GM19455 (cell line): ENCODE results near the gene UBN1.
"Not testable (repeated sequence)": the region's sequence is repeated elsewhere in the genome, so short reads cannot be mapped to it uniquely, and the experiment has no call there.

ENCODE experiments used
- ATAC-seq: cut with Tn5 transposase; IDR thresholded peaks from one replicate; pipeline ENCODE4 v1.9.1; 2021; ENCODE audit not compliant: unreplicated experiment

The UBN1 gene

DNA sequence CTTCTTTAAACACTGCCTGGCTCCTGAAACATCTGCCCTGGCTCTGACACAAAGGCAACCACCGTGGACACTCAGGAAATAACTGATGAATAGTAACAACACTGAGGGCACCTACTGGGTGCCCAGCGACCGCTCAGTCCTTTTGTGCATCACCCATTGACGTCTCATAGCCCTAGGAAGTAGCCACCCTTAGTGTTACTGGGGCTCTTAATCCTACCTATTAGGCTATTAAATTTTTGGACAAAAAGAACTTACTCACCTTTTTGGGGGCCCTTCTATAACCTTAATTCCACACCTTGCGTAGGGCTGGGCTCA lies 78.0 kb downstream of the UBN1 start:
- ATAC-seq, result no peak

- ATAC-seq, result no peak
Measured at GRCh38 chr16:4925791-4926190, 78.5 kb downstream of the UBN1 start.

- ATAC-seq, result no peak
Measured at GRCh38 chr16:4926928-4927327, 79.6 kb downstream of the UBN1 start.

- no peak for ATAC-seq
Measured at GRCh38 chr16:4927661-4928060, 80.4 kb downstream of the UBN1 start.

DNA sequence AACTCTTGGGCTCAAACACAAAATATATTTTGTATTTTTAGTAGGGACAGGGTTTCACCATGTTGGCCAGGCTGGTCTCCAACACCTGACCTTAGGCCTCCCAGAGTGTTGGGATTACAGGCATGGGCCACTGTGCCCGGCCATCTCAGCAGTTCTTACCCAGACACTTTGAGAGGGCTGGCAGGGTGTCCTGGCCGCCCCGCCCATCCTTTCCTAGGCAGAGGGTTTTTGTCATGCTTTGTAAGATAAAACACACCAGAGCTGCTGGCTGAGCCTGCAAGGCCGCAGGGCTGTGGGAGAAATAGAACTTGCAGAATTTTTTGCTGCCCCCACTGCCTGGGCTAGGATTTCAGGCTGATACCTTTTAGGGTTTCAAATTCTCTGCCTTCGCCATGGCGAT lies 80.9 kb downstream of the UBN1 start:
- no peak for ATAC-seq

- ATAC-seq, result not testable (repeated sequence)
Measured at GRCh38 chr16:4929619-4930018, 82.3 kb downstream of the UBN1 start.

GRCh38 chr16:4931381-4931780 lies 84.1 kb downstream of the UBN1 start:
- no peak for ATAC-seq
